ENCODE data around the gene SEL1L3.

The SEL1L3 gene

GRCh38 chr4:25856756-25857155 is 6.0 kb downstream of the SEL1L3 start:
- H3K4me3 ChIP-seq (replicated peaks; ENCODE audit: low read depth, low read length) = no peak overlapping the region
- peak; percentile 86 for DNase-seq (ENCODE audit: low read depth)
- TF ChIP-seq CTCF (IDR thresholded peaks at IDR 0.05; ENCODE audit: low read length, missing control alignments) = no peak

GRCh38 chr4:25852103-25852502 is 10.7 kb downstream of the SEL1L3 start:
- H3K4me3 ChIP-seq (replicated peaks; ENCODE audit: low read depth, low read length) = no peak overlapping the region
- no peak for TF ChIP-seq CTCF (IDR thresholded peaks at IDR 0.05; ENCODE audit: low read length, missing control alignments)
- no peak for DNase-seq (ENCODE audit: low read depth)

GRCh38 chr4:25847329-25847728 is 15.5 kb downstream of the SEL1L3 start:
- TF ChIP-seq CTCF (IDR thresholded peaks at IDR 0.05; ENCODE audit: low read length, missing control alignments) = no peak
- no peak for DNase-seq (ENCODE audit: low read depth)
- no peak overlapping the region for H3K4me3 ChIP-seq (replicated peaks; ENCODE audit: low read depth, low read length)

GRCh38 chr4:25845841-25846653 is 16.7 kb downstream of the SEL1L3 start:
- no peak for DNase-seq (ENCODE audit: low read depth)
- H3K4me3 ChIP-seq (replicated peaks; ENCODE audit: low read depth, low read length) = no peak overlapping the region
- TF ChIP-seq CTCF (IDR thresholded peaks at IDR 0.05; ENCODE audit: low read length, missing control alignments) = no peak

GRCh38 chr4:25844961-25845712 is 17.7 kb downstream of the SEL1L3 start:
- no peak for DNase-seq (ENCODE audit: low read depth)
- H3K4me3 ChIP-seq (replicated peaks; ENCODE audit: low read depth, low read length) = no peak overlapping the region
- TF ChIP-seq CTCF (IDR thresholded peaks at IDR 0.05; ENCODE audit: low read length, missing control alignments) = no peak

- no peak overlapping the region for H3K4me3 ChIP-seq (replicated peaks; ENCODE audit: low read depth, low read length)
- TF ChIP-seq CTCF (IDR thresholded peaks at IDR 0.05; ENCODE audit: low read length, missing control alignments) = no peak
- no peak for DNase-seq (ENCODE audit: low read depth)
These were observed 19.3 kb downstream of the SEL1L3 start for GRCh38 chr4:25843340-25844097.
